Measurements from ENCODE around the gene BMPR1A. TPM values are rescaled to one million over a fixed set of nuclear protein-coding genes. Genes with fewer than 3 reads are reported as not detected.

BMPR1A gene
- total and polyA plus RNA-seq, 2 of the 13 experiments (the other 11 are each of a cell fraction or from before 2014, with no cell fraction given), result 17.8 to 44.2 TPM

- Histone ChIP-seq H3K4me2 (ENCODE audit: low read depth, low read length) (no peak overlapping the region), H3K27me3 (ENCODE audit: control insufficient read depth in 1 of 2, insufficient read depth in 2 of 2, low read length in 2 of 2) (no peaks in the 10 kb centered on the region), H3K79me2 (ENCODE audit: insufficient read depth, low read length) (peaks cover 50% of the 10 kb centered on the region), H3K27ac (ENCODE audit: extremely low read length, insufficient read depth, low read length) (no peak overlapping the region), H4K20me1 (ENCODE audit: insufficient read depth, low read length) (peaks cover 11% of the 10 kb centered on the region), H3K9me3 (ENCODE audit: low read length) (no peaks in the 10 kb centered on the region), H3K9ac (ENCODE audit: insufficient read depth, low read depth, low read length) (no peak overlapping the region), H3K4me1 (ENCODE audit: insufficient read depth, low read length) (no peaks in the 10 kb centered on the region), H3K36me3 (replicated peaks in 1 of 2; ENCODE audit: control insufficient read depth in 1 of 2, insufficient read depth in 2 of 2, low read length in 2 of 2) (peaks cover 0 to 5% of the 10 kb centered on the region in 2 experiments; a peak in 2 of 5 replicates), H2AFZ (ENCODE audit: low read length) (no peak overlapping the region), H3K4me3 (replicated peaks in 1 of 3; ENCODE audit: insufficient read depth in 1 of 3, low read depth in 2 of 3, low read length in 3 of 3) (no peak overlapping the region)
- ChIA-PET CTCF (ENCODE audit: low intra/inter-chr PET ratio, low total read pairs) (no interaction called here), POLR2A (no interaction called here)
- no TSS peak for BruUV-seq (replicated peaks)
- intact Hi-C loops (cut with micrococcal nuclease; ENCODE audit: unreplicated experiment) (no loop called here), in situ Hi-C loops (cut with HindIII; ENCODE audit: extremely low pct_ligation_motif_present, low pct_unique_long_range_greater_than_20kb) (no loop called here)
- FAIRE-seq (no peak), DNase-seq (ENCODE audit: low spot score) (no peak), ATAC-seq (no peak)
- no peak for TF ChIP-seq DDIT3 (CRISPR knock-in tag; IDR thresholded peaks at IDR 0.05)
- no peak for TF ChIP-seq NR1H2 (CRISPR knock-in tag; IDR thresholded peaks at IDR 0.05; ENCODE audit: borderline replicate concordance, low read depth)
- TF ChIP-seq IRF2 (CRISPR knock-in tag; IDR thresholded peaks at IDR 0.05), result no peak
- no peak for TF ChIP-seq RFX5 (IDR thresholded peaks at IDR 0.05; ENCODE audit: low read depth, low read length)
- TF ChIP-seq FOXP1 (IDR thresholded peaks at IDR 0.05), result no peak
- no peak for TF ChIP-seq FOXP1 (CRISPR knock-in tag; IDR thresholded peaks at IDR 0.05)
- TF ChIP-seq ZNF446 (CRISPR knock-in tag; IDR thresholded peaks at IDR 0.05), result no peak
- TF ChIP-seq GMEB2 (CRISPR knock-in tag; IDR thresholded peaks at IDR 0.05; ENCODE audit: low read depth), result no peak
- TF ChIP-seq ZNF790 (CRISPR knock-in tag; IDR thresholded peaks at IDR 0.05; ENCODE audit: borderline replicate concordance), result no peak
- no peak for TF ChIP-seq ZNF841 (CRISPR knock-in tag; IDR thresholded peaks at IDR 0.05; ENCODE audit: borderline replicate concordance)
- TF ChIP-seq KMT2B (CRISPR knock-in tag; IDR thresholded peaks at IDR 0.05), result no peak
- no peak for TF ChIP-seq BRD4 (CRISPR knock-in tag; IDR thresholded peaks at IDR 0.05)
- no peak for TF ChIP-seq ELK4 (CRISPR knock-in tag; IDR thresholded peaks at IDR 0.05; ENCODE audit: borderline replicate concordance)
- 99% methylated on average over 5 of the region's 5 CpGs for WGBS (ENCODE audit: low lambda C conversion rate)
These were observed 64.1 kb downstream of the BMPR1A start for GRCh38 chr10:86820509-86820908.

All from HepG2 (cell line).